ENCODE results near the gene CNN1. TPM values are rescaled to one million over a fixed set of nuclear protein-coding genes. Genes with fewer than 3 reads are reported as not detected.
A peak's percentile ranks its signal among the peaks of the same experiment; 100 is the strongest.

The CNN1 gene
- total RNA-seq: 3.2 and 9.0 TPM in 2 replicates
- long read RNA-seq: 0 reads

DNA sequence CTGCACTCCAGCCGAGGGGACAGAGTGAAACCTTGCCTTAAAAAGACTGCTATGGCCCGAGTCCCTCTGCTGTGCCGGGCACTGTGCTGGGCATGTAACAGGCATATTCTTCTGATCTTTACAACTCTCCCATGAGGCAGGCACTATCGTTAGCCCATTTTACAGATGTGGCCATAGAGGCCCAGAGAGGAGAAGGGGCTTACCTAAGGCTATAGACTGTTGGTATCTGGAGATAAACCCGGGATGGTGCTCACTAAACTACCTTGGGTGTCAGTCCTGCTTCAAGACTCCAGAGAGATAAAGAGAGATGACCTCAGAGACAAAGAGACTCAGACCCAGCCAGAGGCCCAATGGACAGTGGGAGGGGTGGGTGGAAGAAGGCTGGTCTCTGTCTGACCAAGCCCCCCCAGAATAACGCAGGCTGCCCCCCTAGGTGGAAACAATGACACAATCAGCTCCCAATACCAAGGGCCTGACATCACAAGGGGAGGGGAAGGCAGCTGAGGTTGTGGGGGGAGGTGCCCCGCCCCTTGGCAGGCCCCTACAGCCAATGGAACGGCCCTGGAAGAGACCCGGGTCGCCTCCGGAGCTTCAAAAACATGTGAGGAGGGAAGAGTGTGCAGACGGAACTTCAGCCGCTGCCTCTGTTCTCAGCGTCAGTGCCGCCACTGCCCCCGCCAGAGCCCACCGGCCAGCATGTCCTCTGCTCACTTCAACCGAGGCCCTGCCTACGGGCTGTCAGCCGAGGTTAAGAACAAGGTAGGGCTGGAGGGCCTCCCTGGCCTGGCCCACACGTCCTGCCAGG, at the start of gene CNN1:
CNN1 (plus strand) TSS at position 620 of the 805 bp plus-strand sequence; CDS start at position 697, 77 bp downstream.
- Mint-ChIP-seq H3K4me3 (ENCODE audit: low read depth) (no peak within 1 kb of the TSS), H3K36me3 (ENCODE audit: insufficient read depth) (no peaks in the 10 kb centered on the region), H3K4me1 (ENCODE audit: low read depth) (peaks cover 7% of the 10 kb centered on the region)

DNA sequence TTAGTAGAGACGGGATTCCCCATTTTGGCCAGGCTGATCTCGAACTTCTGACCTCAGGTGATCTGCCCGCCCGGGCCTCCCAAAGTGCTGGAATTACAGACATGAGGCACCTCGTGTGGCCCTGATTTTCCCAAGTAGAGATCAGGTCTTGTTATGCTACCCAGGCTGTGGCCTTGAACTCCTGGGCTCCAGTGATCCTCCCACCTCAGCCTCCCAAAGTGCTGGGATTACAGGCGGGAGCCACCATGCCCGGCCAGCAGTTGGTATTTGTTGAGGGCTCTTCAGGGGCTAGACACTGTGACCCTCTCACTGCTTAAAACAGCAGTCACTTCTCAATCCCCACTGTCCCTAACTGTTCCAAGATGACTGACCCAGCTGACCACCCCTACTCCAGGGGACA, 49.3 kb upstream of the CNN1 start:
- peaks cover 1% of the 10 kb centered on the region for H3K4me1 Mint-ChIP-seq (ENCODE audit: low read depth)
- no peak for DNase-seq (ENCODE audit: low spot score, unreplicated experiment)
- no peaks in the 10 kb centered on the region for H3K27me3 Mint-ChIP-seq
- H3K4me3 Mint-ChIP-seq (ENCODE audit: low read depth): no peak overlapping the region
- TF ChIP-seq, protein P1, sequence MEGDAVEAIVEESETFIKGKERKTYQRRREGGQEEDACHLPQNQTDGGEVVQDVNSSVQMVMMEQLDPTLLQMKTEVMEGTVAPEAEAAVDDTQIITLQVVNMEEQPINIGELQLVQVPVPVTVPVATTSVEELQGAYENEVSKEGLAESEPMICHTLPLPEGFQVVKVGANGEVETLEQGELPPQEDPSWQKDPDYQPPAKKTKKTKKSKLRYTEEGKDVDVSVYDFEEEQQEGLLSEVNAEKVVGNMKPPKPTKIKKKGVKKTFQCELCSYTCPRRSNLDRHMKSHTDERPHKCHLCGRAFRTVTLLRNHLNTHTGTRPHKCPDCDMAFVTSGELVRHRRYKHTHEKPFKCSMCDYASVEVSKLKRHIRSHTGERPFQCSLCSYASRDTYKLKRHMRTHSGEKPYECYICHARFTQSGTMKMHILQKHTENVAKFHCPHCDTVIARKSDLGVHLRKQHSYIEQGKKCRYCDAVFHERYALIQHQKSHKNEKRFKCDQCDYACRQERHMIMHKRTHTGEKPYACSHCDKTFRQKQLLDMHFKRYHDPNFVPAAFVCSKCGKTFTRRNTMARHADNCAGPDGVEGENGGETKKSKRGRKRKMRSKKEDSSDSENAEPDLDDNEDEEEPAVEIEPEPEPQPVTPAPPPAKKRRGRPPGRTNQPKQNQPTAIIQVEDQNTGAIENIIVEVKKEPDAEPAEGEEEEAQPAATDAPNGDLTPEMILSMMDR (IDR thresholded peaks at IDR 0.05; ENCODE audit: unreplicated experiment): no peak
- H3K27ac Mint-ChIP-seq: no peak overlapping the region
- peaks cover 10% of the 10 kb centered on the region for H3K36me3 Mint-ChIP-seq (ENCODE audit: insufficient read depth)
- no peaks in the 10 kb centered on the region for H3K9me3 Mint-ChIP-seq (ENCODE audit: low read depth)

More for the DNA sequence above, at the start of gene CNN1:
- Mint-ChIP-seq H3K27me3 (peaks cover 33% of the 10 kb centered on the region), H3K9me3 (ENCODE audit: low read depth) (no peaks in the 10 kb centered on the region), H3K27ac (peak within 1 kb of the TSS; percentile 37)
- TF ChIP-seq, protein P1 (IDR thresholded peaks at IDR 0.05; ENCODE audit: unreplicated experiment): no peak
- DNase-seq (ENCODE audit: low spot score, unreplicated experiment): no peak

DNA sequence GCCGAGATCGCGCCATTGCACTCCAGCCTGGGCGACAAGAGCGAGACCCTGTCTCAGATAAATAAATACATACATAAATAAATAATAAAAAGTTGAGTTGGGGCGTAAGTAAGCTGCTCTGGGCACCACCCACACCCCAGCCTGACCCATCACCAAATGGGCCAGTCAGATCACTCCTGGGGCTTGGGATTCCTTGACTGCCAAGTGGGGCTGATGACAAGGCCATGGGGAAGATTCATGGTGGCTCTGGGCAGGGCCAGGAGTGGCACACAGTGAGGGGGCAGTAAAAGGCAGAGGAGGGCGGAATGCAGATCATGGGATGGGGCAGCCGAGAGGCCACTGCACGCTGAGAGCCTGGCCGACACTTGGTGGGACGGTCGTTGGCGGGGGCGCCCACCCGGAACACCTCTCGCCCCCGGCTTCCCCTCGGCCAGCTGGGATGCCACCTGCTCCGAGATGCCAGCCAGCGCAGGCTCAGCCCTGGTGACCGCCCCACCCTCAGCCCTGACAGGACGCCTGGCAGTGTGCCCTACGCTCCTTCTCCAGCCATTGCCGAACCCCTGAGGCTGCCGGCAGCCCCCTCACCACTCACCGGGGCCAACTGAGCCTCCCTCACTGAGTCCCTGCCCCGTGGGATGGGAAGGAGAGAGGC, 43.9 kb upstream of the CNN1 start:
- Mint-ChIP-seq H3K4me1 (ENCODE audit: low read depth) (peaks cover 1% of the 10 kb centered on the region), H3K36me3 (ENCODE audit: insufficient read depth) (peaks cover 5% of the 10 kb centered on the region), H3K27ac (no peak overlapping the region), H3K9me3 (ENCODE audit: low read depth) (no peaks in the 10 kb centered on the region), H3K27me3 (no peaks in the 10 kb centered on the region), H3K4me3 (ENCODE audit: low read depth) (no peak overlapping the region)
- TF ChIP-seq, protein P1 (IDR thresholded peaks at IDR 0.05; ENCODE audit: unreplicated experiment): no peak
- no peak for DNase-seq (ENCODE audit: low spot score, unreplicated experiment)

DNA sequence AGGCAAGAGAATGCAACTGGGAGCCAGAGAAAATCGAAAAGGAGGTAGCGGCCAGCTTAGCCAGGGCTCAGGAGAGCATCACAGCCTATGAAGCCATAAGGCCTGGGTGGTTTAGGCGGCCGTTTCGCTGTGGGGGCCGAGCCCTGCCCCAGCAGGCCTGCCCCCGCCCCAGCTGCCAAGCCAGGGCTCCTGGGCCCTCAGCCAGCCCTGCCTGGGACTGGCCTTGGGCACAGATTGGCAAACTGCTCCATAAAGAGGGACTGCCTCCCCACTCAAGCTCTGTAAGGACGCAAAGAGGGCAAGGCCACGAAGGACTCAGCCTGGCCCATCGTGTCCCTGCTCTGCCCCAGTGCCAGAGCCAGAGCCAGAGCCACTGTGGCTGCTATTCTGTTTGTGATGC, 43.2 kb upstream of the CNN1 start:
- Mint-ChIP-seq H3K27me3 (no peaks in the 10 kb centered on the region), H3K4me3 (ENCODE audit: low read depth) (no peak overlapping the region), H3K4me1 (ENCODE audit: low read depth) (peaks cover 1% of the 10 kb centered on the region), H3K27ac (no peak overlapping the region), H3K36me3 (ENCODE audit: insufficient read depth) (peaks cover 6% of the 10 kb centered on the region), H3K9me3 (ENCODE audit: low read depth) (no peaks in the 10 kb centered on the region)
- TF ChIP-seq, protein P1 (IDR thresholded peaks at IDR 0.05; ENCODE audit: unreplicated experiment): no peak
- no peak for DNase-seq (ENCODE audit: low spot score, unreplicated experiment)

DNA sequence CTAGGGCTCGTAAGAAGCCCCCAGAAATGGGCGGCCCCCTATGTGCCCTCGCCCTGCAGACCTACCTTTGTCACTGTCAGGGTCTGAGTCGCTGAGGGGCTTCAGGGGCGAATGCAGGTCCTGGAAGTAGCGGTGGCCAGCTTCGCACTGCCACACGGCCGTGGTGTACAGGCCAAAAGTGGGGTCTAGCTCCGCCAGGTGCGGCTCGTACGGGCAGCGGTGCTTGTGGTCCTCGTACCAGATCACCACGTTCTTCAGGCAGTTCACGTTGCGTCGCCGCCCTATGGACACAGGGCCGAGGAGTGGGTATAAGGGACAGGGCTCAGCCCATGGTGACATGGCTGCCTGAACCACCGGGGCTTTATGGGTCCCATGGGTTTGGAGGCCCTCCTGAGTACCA, 42.8 kb upstream of the CNN1 start:
- TF ChIP-seq, protein P1 (IDR thresholded peaks at IDR 0.05; ENCODE audit: unreplicated experiment): no peak
- no peaks in the 10 kb centered on the region for H3K9me3 Mint-ChIP-seq (ENCODE audit: low read depth)

More for the DNA sequence above, 42.8 kb upstream of the CNN1 start:
- DNase-seq (ENCODE audit: low spot score, unreplicated experiment): no peak
- Mint-ChIP-seq H3K36me3 (ENCODE audit: insufficient read depth) (peaks cover 3% of the 10 kb centered on the region), H3K27ac (no peak overlapping the region), H3K27me3 (no peaks in the 10 kb centered on the region), H3K4me3 (ENCODE audit: low read depth) (no peak overlapping the region), H3K4me1 (ENCODE audit: low read depth) (peaks cover under 1% of the 10 kb centered on the region)
